ENCODE data around the gene CAMSAP1.

Gene CAMSAP1

GRCh38 chr9:135788576-135789300 is 118.6 kb downstream of the CAMSAP1 start:
- Histone ChIP-seq H3K27ac (ENCODE audit: extremely low read depth, low read depth, low read length) (no peak overlapping the region), H3K4me3 (ENCODE audit: low read depth, low read length) (no peak overlapping the region), H3K4me1 (ENCODE audit: control insufficient read depth, insufficient read depth, low read length) (no peaks in the 10 kb centered on the region), H3K9me3 (ENCODE audit: control insufficient read depth, insufficient read depth, low read depth, low read length) (no peaks in the 10 kb centered on the region), H3K36me3 (ENCODE audit: control insufficient read depth in 2 of 2, insufficient read depth in 1 of 2, low read length in 2 of 2) (no peaks in the 10 kb centered on the region)
- ChIA-PET POLR2A (no interaction called here), CTCF (interaction anchor here (2.9 kb wide), 1 partner anchor 8 kb away, joined by 21 read pairs; no protein-coding TSS in a partner anchor)
- TF ChIP-seq ZSCAN23 (tag by site-specific recombination; IDR thresholded peaks at IDR 0.05) (no peak), ZNF324 (tag by site-specific recombination; IDR thresholded peaks at IDR 0.05) (no peak), KLF8 (tag by site-specific recombination; IDR thresholded peaks at IDR 0.05) (no peak), ZNF660 (tag by site-specific recombination; IDR thresholded peaks at IDR 0.05) (no peak), ZNF391 (tag by site-specific recombination; IDR thresholded peaks at IDR 0.05; ENCODE audit: borderline replicate concordance, low read depth) (no peak), ZFHX2 (tag by site-specific recombination; conservative IDR thresholded peaks at IDR 0.05) (no peak), SP2 (tag by site-specific recombination; IDR thresholded peaks at IDR 0.05) (no peak), PRDM10 (tag by site-specific recombination; IDR thresholded peaks at IDR 0.05) (no peak), ZNF169 (tag by site-specific recombination; IDR thresholded peaks at IDR 0.05) (no peak), ZNF148 (tag by site-specific recombination; IDR thresholded peaks at IDR 0.05; ENCODE audit: borderline replicate concordance) (no peak), ZNF658 (tag by site-specific recombination; IDR thresholded peaks at IDR 0.05) (no peak), BCL11B (tag by site-specific recombination; IDR thresholded peaks at IDR 0.05; ENCODE audit: low read depth) (no peak), ZBTB10 (tag by site-specific recombination; IDR thresholded peaks at IDR 0.05) (no peak), ZFP3 (tag by site-specific recombination; IDR thresholded peaks at IDR 0.05; ENCODE audit: low read depth) (no peak), ZFP41 (tag by site-specific recombination; IDR thresholded peaks at IDR 0.05; ENCODE audit: borderline replicate concordance) (no peak)
